HG03354 (cell line): ENCODE results near the gene TPRKB.
"Not testable (repeated sequence)": the region's sequence is repeated elsewhere in the genome, so short reads cannot be mapped to it uniquely, and the experiment has no call there.

Experiments
- ATAC-seq: cut with Tn5 transposase; IDR thresholded peaks from one replicate; pipeline ENCODE4 v1.9.1; 2021; ENCODE audit warnings: mild to moderate bottlenecking; ENCODE audit not compliant: unreplicated experiment, poor library complexity, severe bottlenecking

The TPRKB gene

GRCh38 chr2:73746015-73746876 lies 9.1 kb upstream of the TPRKB start:
- ATAC-seq: no peak

- no peak for ATAC-seq
Measured at GRCh38 chr2:73740767-73741166, 3.6 kb upstream of the TPRKB start.

GRCh38 chr2:73739101-73739500 lies 2.0 kb upstream of the TPRKB start:
- ATAC-seq: no peak

GRCh38 chr2:73736378-73736777 lies 767 bp downstream of the TPRKB start:
- no peak for ATAC-seq

GRCh38 chr2:73730810-73731209 lies 6.3 kb downstream of the TPRKB start:
- no peak for ATAC-seq

DNA sequence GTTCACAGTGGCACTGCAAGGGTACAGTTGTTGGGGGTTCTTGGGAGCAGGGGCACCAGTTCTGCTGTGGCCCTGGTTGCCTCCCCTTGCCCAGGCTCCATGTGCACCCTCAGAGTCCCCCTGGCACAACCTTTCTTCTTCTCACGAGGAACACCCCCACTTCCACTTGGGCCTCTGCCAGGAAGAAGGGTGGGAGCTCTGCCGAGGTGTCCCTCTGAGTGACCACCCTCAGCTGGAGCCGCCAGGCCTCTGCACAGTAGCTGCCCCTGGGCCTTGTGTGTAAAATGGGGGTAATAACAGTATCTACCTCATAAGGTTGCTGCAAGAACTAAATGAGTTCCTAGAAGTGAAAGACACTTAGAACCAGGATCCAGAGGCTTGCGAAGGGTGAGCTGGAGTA lies 8.4 kb downstream of the TPRKB start:
- ATAC-seq: no peak

- ATAC-seq: no peak
Measured at GRCh38 chr2:73728043-73728442, 9.1 kb downstream of the TPRKB start.

- ATAC-seq: not testable (repeated sequence)
Measured at GRCh38 chr2:73726657-73727056, 10.5 kb downstream of the TPRKB start.

DNA sequence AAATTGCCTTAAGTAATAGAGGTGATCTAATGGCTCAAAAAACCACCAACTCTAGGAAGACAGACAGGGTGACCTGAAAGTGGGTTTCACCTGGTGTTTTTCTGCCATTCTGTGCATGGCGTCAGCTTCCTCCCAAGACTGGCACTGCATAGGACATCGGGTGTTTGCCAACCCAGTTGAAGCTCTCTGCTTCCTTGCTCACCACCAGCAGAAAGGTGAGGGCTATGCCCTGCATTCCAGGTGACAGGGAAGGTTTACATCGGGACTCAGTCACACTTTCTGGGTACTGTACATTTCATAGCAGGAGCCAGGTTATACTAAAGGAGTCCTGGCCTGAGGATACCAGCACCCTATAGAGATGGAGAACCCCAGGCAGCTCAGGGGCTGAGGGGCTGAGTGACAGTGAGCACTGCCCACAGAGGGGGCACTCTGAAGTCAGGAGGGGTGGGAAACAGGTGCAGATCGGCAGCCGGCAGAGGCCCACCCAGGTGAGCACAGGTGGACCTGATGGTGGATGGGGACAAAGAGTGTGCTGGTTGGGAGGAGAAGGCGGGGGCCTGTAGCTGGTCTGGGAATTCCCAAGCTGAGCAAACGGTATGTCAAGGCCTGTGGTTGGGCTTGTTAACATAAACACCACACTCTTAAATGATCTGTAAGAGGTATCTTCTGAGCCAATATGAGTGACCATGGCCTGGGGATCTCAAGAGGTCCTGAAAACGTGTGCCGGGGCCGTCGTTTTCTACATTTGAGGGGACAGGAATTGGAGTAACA lies 18.1 kb downstream of the TPRKB start:
- no peak for ATAC-seq

- no peak for ATAC-seq
Measured at GRCh38 chr2:73718421-73718820, 18.7 kb downstream of the TPRKB start.

GRCh38 chr2:73717695-73718094 lies 19.4 kb downstream of the TPRKB start:
- not testable (repeated sequence) for ATAC-seq

DNA sequence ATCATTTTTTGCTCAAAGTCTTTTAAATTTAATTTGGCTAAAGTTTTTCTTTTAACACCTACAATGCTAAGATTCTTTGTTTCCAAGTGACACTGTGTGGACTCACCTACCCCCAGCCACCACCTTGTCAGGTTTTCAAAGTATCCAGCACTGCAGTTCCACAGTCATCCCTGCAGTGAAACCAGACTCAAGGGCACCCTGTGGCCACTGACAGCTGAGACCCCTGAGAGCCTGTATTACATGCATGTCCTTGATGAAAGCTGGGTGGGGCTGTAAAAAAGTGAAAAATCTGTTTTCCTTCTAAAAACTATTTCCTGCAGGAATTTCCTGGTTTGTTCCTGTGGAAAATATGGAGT lies 19.9 kb downstream of the TPRKB start:
- ATAC-seq: no peak

- no peak for ATAC-seq
Measured at GRCh38 chr2:73716543-73717250, 20.4 kb downstream of the TPRKB start.

DNA sequence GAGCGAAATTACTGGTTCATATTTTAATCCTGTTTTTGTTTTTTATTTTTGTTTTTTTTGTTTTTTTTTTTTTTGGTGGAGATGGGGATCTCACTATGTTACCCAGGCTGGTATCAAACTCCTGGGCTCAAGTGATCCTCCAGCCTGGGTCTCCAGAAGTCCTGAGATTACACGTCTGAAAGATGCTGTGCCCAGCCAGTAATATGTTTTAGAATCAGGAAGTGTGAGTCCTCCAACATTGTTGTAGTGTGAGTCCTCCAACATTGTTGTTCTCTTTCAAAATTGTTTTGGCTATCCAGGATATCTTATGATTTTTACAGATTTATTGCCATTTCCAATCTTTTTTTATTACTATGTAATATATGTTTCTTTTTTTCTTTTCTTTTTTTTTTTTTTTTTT lies 23.1 kb downstream of the TPRKB start:
- no peak for ATAC-seq

DNA sequence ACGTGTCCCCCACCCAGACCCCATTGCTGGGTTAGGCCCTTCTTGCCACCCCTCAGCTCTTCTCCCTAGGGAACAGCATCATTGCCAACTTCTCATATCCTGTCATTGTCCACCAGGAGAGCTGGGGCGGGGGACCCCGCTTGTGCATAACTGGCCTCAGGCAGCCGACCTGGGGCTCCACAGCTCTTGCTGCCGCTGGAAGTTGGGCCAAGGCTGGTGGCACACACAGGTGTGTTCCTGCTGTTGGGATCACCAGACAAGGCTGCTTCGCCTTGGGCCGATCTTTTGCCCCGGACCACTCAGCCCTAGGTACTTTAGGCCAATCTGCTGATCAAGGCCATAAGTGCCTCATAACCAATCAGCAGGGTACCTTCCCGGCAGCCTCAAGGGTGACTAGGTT lies 28.6 kb downstream of the TPRKB start:
- ATAC-seq: no peak

GRCh38 chr2:73707636-73708035 lies 29.5 kb downstream of the TPRKB start:
- no peak for ATAC-seq

DNA sequence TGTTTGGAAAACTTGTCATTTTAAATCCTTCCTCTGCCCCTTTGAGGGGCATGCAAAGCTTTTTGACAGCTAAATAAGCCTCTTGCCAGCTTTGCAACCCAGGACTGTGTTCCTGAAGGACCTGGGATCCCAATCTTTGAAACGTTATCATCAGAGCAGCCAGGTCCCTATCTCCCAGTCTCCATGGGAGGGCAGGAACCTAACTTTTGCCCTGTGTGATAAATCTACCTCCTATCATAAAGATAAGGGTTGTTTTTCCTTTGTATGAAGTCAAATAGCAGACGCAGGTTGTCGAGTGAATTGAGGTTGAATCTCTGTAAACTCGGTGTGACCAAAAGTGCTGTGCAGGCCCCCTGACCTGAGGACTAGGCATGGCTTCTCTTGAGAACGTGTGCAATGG lies 30.1 kb downstream of the TPRKB start:
- no peak for ATAC-seq

DNA sequence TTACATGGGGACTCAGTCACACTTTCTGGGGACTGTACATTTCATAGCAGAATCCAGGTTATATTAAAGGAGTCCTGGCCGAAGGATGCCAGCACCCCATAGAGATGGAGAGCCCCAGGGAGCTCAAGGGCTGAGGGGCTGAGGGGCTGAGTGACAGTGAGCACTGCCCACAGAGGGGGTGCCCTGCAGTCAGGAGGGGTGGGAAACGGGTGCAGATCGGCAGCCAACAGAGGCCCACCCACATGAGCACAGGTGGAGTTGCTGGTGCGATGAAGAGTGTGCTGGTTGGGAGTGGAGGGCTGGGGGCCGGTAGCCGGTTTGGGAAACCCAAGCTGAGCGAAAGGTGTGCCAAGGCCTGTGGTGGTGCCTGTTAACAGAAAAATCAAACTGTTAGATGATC lies 32.1 kb downstream of the TPRKB start:
- ATAC-seq: no peak

- ATAC-seq: no peak
Measured at GRCh38 chr2:73704285-73704684, 32.9 kb downstream of the TPRKB start.

DNA sequence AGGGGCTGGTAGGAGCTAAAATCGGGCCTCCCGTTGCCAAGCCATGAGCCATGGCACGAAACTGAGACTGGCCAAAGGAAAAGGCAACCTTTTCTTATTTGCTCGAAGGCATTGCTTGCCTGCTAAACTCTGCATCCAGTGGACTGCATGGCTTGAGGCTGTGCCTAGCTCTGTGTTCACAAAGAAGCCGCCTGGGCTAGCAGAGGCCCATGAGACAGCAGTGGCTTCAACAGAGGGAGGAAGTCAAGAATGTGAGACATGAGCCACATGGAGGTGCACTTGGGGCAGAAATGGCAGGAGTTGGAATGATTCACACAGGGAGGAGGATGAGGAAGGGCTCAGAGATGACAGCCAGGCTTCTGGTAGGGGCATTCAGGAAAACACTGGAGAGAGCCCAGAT lies 33.5 kb downstream of the TPRKB start:
- no peak for ATAC-seq
